Breast epithelium (tissue), 3 donors: ENCODE measurements around the gene PRKCI.

Experiments used
- POLR2A ChIP-seq: fragments of 450-650 bp; IDR thresholded peaks from one replicate; pipeline ENCODE4 v1.6.1; 2016; ENCODE audit warnings: antibody characterized with exemption, mild to moderate bottlenecking, moderate library complexity
- POLR2AphosphoS5 ChIP-seq, 3 donors: sonication (generic); formaldehyde crosslinking; IDR thresholded peaks; one replicate each; pipeline ENCODE4 v1.6.1; 2017; ENCODE audit warnings: antibody characterized with exemption in 3 of 3
- TF ChIP-seq, protein P1 (sequence below), 3 donors: fragments of 450-650 bp; IDR thresholded peaks; one replicate each; pipeline ENCODE4 v1.5.1; 2016 to 2017; ENCODE audit warnings: antibody characterized with exemption in 3 of 3, mild to moderate bottlenecking in 3 of 3, moderate library complexity in 3 of 3

DNA sequence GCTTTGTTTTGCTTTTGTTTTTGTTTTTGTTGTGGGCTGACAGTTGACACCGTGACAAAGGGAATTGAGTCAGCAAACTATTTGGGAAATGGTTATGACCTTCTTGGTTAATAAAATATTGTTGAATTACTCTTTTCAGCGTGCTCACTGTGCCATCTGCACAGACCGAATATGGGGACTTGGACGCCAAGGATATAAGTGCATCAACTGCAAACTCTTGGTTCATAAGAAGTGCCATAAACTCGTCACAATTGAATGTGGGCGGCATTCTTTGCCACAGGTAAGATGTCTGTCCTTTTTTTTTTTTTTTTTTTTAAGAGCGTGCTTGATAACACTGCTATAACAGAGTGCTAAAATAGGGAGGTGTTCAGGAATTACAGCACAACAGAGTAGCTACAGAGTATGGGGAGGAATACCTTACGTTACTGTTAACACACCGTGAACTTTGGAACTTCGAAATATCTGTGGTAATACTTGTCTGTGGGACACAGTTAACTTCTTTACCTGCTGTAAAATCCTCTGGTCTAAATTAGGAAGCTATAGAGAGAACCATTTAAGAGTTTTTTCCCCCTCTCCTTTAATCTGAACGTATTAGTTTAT lies 48.2 kb downstream of the PRKCI start:
- TF ChIP-seq POLR2A (no peak), POLR2AphosphoS5 (IDR thresholded peaks at IDR 0.05) (no peak)
- TF ChIP-seq, protein P1, sequence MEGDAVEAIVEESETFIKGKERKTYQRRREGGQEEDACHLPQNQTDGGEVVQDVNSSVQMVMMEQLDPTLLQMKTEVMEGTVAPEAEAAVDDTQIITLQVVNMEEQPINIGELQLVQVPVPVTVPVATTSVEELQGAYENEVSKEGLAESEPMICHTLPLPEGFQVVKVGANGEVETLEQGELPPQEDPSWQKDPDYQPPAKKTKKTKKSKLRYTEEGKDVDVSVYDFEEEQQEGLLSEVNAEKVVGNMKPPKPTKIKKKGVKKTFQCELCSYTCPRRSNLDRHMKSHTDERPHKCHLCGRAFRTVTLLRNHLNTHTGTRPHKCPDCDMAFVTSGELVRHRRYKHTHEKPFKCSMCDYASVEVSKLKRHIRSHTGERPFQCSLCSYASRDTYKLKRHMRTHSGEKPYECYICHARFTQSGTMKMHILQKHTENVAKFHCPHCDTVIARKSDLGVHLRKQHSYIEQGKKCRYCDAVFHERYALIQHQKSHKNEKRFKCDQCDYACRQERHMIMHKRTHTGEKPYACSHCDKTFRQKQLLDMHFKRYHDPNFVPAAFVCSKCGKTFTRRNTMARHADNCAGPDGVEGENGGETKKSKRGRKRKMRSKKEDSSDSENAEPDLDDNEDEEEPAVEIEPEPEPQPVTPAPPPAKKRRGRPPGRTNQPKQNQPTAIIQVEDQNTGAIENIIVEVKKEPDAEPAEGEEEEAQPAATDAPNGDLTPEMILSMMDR (IDR thresholded peaks at IDR 0.05), result no peak
